RPMI8226 (cell line): Measurements from ENCODE around the gene SLC38A6.
"Not testable (repeated sequence)": the region's sequence is repeated elsewhere in the genome, so short reads cannot be mapped to it uniquely, and the experiment has no call there.

Experiments
- DNase-seq: peaks from one replicate; pipeline ENCODE4 v3.0.0-alpha.2; 2015

The SLC38A6 gene

GRCh38 chr14:61063461-61063860 lies 82.4 kb downstream of the SLC38A6 start:
- DNase-seq, result no peak

- peak; percentile 8 for DNase-seq
Observed at GRCh38 chr14:61064210-61064609, 83.2 kb downstream of the SLC38A6 start.

- DNase-seq, result no peak
Observed at GRCh38 chr14:61064856-61065255, 83.8 kb downstream of the SLC38A6 start.

- DNase-seq, result no peak
Observed at GRCh38 chr14:61065656-61066055, 84.6 kb downstream of the SLC38A6 start.

- not testable (repeated sequence) for DNase-seq
Observed at GRCh38 chr14:61072442-61072841, 91.4 kb downstream of the SLC38A6 start.

- DNase-seq, result no peak
Observed at GRCh38 chr14:61074852-61075251, 93.8 kb downstream of the SLC38A6 start.

- no peak for DNase-seq
Observed at GRCh38 chr14:61076556-61076955, 95.5 kb downstream of the SLC38A6 start.

- no peak for DNase-seq
Observed at GRCh38 chr14:61077437-61077836, 96.4 kb downstream of the SLC38A6 start.

- DNase-seq, result no peak
Observed at GRCh38 chr14:61077951-61078720, 97.1 kb downstream of the SLC38A6 start.

GRCh38 chr14:61080591-61081010 lies 99.6 kb downstream of the SLC38A6 start:
- no peak for DNase-seq

- DNase-seq, result no peak
Observed at GRCh38 chr14:61088081-61088480, 107.0 kb downstream of the SLC38A6 start.

GRCh38 chr14:61089126-61089750 lies 108.2 kb downstream of the SLC38A6 start:
- no peak for DNase-seq

GRCh38 chr14:61090432-61091216 lies 109.6 kb downstream of the SLC38A6 start:
- no peak for DNase-seq

- DNase-seq, result no peak
Observed at GRCh38 chr14:61091657-61092273, 110.7 kb downstream of the SLC38A6 start.

GRCh38 chr14:61098096-61098495 lies 117.1 kb downstream of the SLC38A6 start:
- not testable (repeated sequence) for DNase-seq

- no peak for DNase-seq
Observed at GRCh38 chr14:61098721-61099120, 117.7 kb downstream of the SLC38A6 start.

- DNase-seq, result no peak
Observed at GRCh38 chr14:61099216-61099835, 118.3 kb downstream of the SLC38A6 start.

GRCh38 chr14:61101803-61102548 lies 120.9 kb downstream of the SLC38A6 start:
- DNase-seq, result peak; percentile 51
